IMR-90 (cell line): ENCODE results near the gene SRPK2. TPM values are rescaled to one million over a fixed set of nuclear protein-coding genes. Genes with fewer than 3 reads are reported as not detected.

Experiments
- ATAC-seq: fragments of 200-7000 bp; cut with Tn5 transposase; 2 replicates; pipeline ENCODE4 v1.9.1; 2020; ENCODE audit warnings: low read depth, mild to moderate bottlenecking, moderate library complexity
- BruUV-seq: library from RNA; stranded (reverse); fragments of 400-500 nt; replicated peaks from 2 replicates; lab custom pipeline; 2021; lab: Mats Ljungman, UMichigan
- CTCF ChIA-PET: fragments of 300-600 bp; formaldehyde crosslinking; extraction: SDS; loops from one replicate; lab custom pipeline; 2021; ENCODE audit warnings: antibody characterized with exemption; lab: Yijun Ruan, JAX
- POLR2A ChIA-PET: fragments of 300-600 bp; sonication (Branson Sonifier 250); formaldehyde crosslinking; loops from one replicate; lab custom pipeline; 2022; ENCODE audit warnings: antibody characterized with exemption; ENCODE audit not compliant: unreplicated experiment; lab: Charles Lee
- DNase-seq: peaks from one replicate; pipeline ENCODE4 v3.0.0; 2013
- H2AFZ ChIP-seq: replicated peaks from 2 replicates; pipeline ENCODE3; 2013; ENCODE audit warnings: low read length, mild to moderate bottlenecking; ENCODE audit not compliant: poor library complexity
- H2AK5ac ChIP-seq: 2 replicates; pipeline ENCODE4 v1.6.1; 2013; ENCODE audit warnings: low read depth, low read length, inconsistent platforms
- H2AK9ac ChIP-seq: replicated peaks from 2 replicates; pipeline ENCODE3; 2013; ENCODE audit warnings: mild to moderate bottlenecking, low read depth, low read length, moderate library complexity; ENCODE audit not compliant: poor library complexity
- H2BK120ac ChIP-seq: 2 replicates; pipeline ENCODE4 v1.6.1; 2013; ENCODE audit warnings: low read depth, low read length, inconsistent platforms
- H2BK15ac ChIP-seq: 3 replicates; pipeline ENCODE4 v1.6.1; 2013; ENCODE audit warnings: low read depth, low read length, inconsistent platforms
- H2BK20ac ChIP-seq: 2 replicates; pipeline ENCODE4 v1.6.1; 2013; ENCODE audit warnings: low read depth, mild to moderate bottlenecking, inconsistent platforms, low read length, moderate library complexity
- H2BK5ac ChIP-seq: 2 replicates; pipeline ENCODE4 v1.6.1; 2013; ENCODE audit warnings: mild to moderate bottlenecking, low read depth, low read length, inconsistent platforms; ENCODE audit not compliant: poor library complexity, severe bottlenecking
- H3K14ac ChIP-seq: replicated peaks from 2 replicates; pipeline ENCODE4 v1.6.1; 2013; ENCODE audit warnings: low read depth, low read length, inconsistent platforms
- H3K18ac ChIP-seq: 2 replicates; pipeline ENCODE4 v1.6.1; 2013; ENCODE audit warnings: low read depth, low read length, control low read depth
- H3K23ac ChIP-seq: 2 replicates; pipeline ENCODE4 v1.6.1; 2013; ENCODE audit warnings: low read depth, low read length, inconsistent platforms
- H3K27ac ChIP-seq: 2 replicates; pipeline ENCODE4 v1.5.1; 2013; ENCODE audit warnings: mild to moderate bottlenecking, control low read depth, low read length; ENCODE audit not compliant: insufficient read depth
- H3K27me3 ChIP-seq: 2 replicates; pipeline ENCODE4 v1.6.1; 2013; ENCODE audit warnings: low read length; ENCODE audit not compliant: control insufficient read depth, insufficient read depth
- H3K36me3 ChIP-seq: 2 replicates; pipeline ENCODE4 v1.6.1; 2013; ENCODE audit warnings: low read length, mixed read lengths; ENCODE audit not compliant: control insufficient read depth, insufficient read depth
- H3K4ac ChIP-seq: 2 replicates; pipeline ENCODE4 v1.6.1; 2013; ENCODE audit warnings: low read depth, low read length, inconsistent platforms
- H3K4me1 ChIP-seq: 2 replicates; pipeline ENCODE4 v1.6.1; 2013; ENCODE audit warnings: low read length, mixed read lengths; ENCODE audit not compliant: control insufficient read depth, insufficient read depth
- H3K4me2 ChIP-seq: 2 replicates; pipeline ENCODE4 v1.6.1; 2013; ENCODE audit warnings: low read depth, mild to moderate bottlenecking, control low read depth, low read length, moderate library complexity
- H3K4me3 ChIP-seq: 2 replicates; pipeline ENCODE4 v1.5.1; 2013; ENCODE audit warnings: low read depth, mild to moderate bottlenecking, control low read depth, low read length, moderate library complexity; ENCODE audit not compliant: insufficient read depth
- H3K56ac ChIP-seq: 2 replicates; pipeline ENCODE4 v1.6.1; 2013; ENCODE audit warnings: low read length, inconsistent platforms; ENCODE audit not compliant: insufficient read depth; ENCODE audit errors: extremely low read depth
- H3K79me1 ChIP-seq, 2 experiments: 2 replicates each; pipeline ENCODE4 v1.6.1; 2013; ENCODE audit warnings: low read length in 2 of 2, inconsistent platforms in 1 of 2, low read depth in 1 of 2
- H3K9ac ChIP-seq: 2 replicates; pipeline ENCODE4 v1.6.1; 2013; ENCODE audit warnings: low read depth, low read length, control low read depth
- H3K9me1 ChIP-seq: 2 replicates; pipeline ENCODE4 v1.6.1; 2013; ENCODE audit warnings: low read length, inconsistent platforms; ENCODE audit not compliant: insufficient read depth
- H3K9me3 ChIP-seq: 2 replicates; pipeline ENCODE4 v1.6.1; 2013; ENCODE audit warnings: low read length; ENCODE audit not compliant: control insufficient read depth, insufficient read depth
- H4K20me1 ChIP-seq: 2 replicates; pipeline ENCODE4 v1.6.1; 2013; ENCODE audit warnings: low read length, inconsistent platforms; ENCODE audit not compliant: insufficient read depth
- H4K5ac ChIP-seq: 2 replicates; pipeline ENCODE4 v1.6.1; 2013; ENCODE audit warnings: mild to moderate bottlenecking, low read depth, low read length, control low read depth
- H4K8ac ChIP-seq, 2 experiments: 2 replicates each; pipeline ENCODE4 v1.6.1; 2013; ENCODE audit warnings: low read depth in 2 of 2, low read length in 2 of 2, control low read depth in 1 of 2, inconsistent platforms in 1 of 2
- H4K91ac ChIP-seq: 2 replicates; pipeline ENCODE4 v1.6.1; 2013; ENCODE audit warnings: low read depth, low read length, inconsistent platforms; ENCODE audit not compliant: insufficient read depth
- CEBPB ChIP-seq: IDR thresholded peaks from 2 replicates; pipeline ENCODE4 v1.6.1; 2012; ENCODE audit warnings: low read depth, low read length, improper control_type of control experiment
- CHD1 ChIP-seq: IDR thresholded peaks from 2 replicates; pipeline ENCODE4 v1.6.1; 2012; ENCODE audit warnings: low read depth, low read length, improper control_type of control experiment
- FOS ChIP-seq: fragments of 150-350 bp; IDR thresholded peaks from 2 replicates; pipeline ENCODE4 v1.6.1; 2016; ENCODE audit warnings: low read depth, low read length
- MAFK ChIP-seq: IDR thresholded peaks from 2 replicates; pipeline ENCODE4 v1.6.1; 2012; ENCODE audit warnings: low read depth, low read length, improper control_type of control experiment
- MXI1 ChIP-seq: IDR thresholded peaks from 2 replicates; pipeline ENCODE4 v1.6.1; 2012; ENCODE audit warnings: low read depth, mild to moderate bottlenecking, low read length, moderate library complexity, borderline replicate concordance
- NFE2L2 ChIP-seq: fragments of 150-350 bp; IDR thresholded peaks from 2 replicates; pipeline ENCODE4 v1.6.1; 2016; ENCODE audit warnings: low read depth, mild to moderate bottlenecking, low read length
- RAD21 ChIP-seq: IDR thresholded peaks from 2 replicates; pipeline ENCODE4 v1.6.1; 2012; ENCODE audit warnings: low read length, improper control_type of control experiment
- RCOR1 ChIP-seq: IDR thresholded peaks from 2 replicates; pipeline ENCODE4 v1.6.1; 2012; ENCODE audit warnings: mild to moderate bottlenecking, low read length, improper control_type of control experiment; ENCODE audit not compliant: insufficient replicate concordance
- RFX5 ChIP-seq: IDR thresholded peaks from 2 replicates; pipeline ENCODE4 v1.8.0; 2012; ENCODE audit warnings: low read depth, mild to moderate bottlenecking, low read length, moderate library complexity
- SMC3 ChIP-seq: fragments of 150-350 bp; IDR thresholded peaks from 2 replicates; pipeline ENCODE4 v1.6.1; 2016; ENCODE audit warnings: low read depth, mild to moderate bottlenecking, antibody characterized with exemption, low read length, moderate library complexity
- WGBS, 2 experiments: methylation state at CpG; one replicate each; pipeline versions ENCODE4 v1.1.5 to v1.1.7; 2013; ENCODE audit warnings: missing lambda C conversion rate in 2 of 2; ENCODE audit not compliant: insufficient read length in 1 of 2; ENCODE audit errors: extremely low coverage in 2 of 2; 5-methylcytosine and 5-hydroxymethylcytosine counted together
- dilution Hi-C: fragments of 300-500 bp; cut with HindIII; formaldehyde crosslinking; loops from one replicate; pipeline ENCODE4 v1.14.3; 2018; ENCODE audit warnings: low sequenced_read_pairs; ENCODE audit not compliant: unreplicated experiment
- in situ Hi-C: fragments of 300-500 bp; cut with MboI; formaldehyde crosslinking; loops from 3 replicates; pipeline ENCODE4 v1.14.3; 2019; ENCODE audit warnings: low sequenced_read_pairs, inconsistent platforms, mixed read lengths
- intact Hi-C: fragments of 100-400 bp; cut with micrococcal nuclease; formaldehyde crosslinking; loops from 2 replicates; pipeline ENCODE4 v1.10.0; 2022
- polyA plus RNA-seq, 3 experiments: library from polyadenylated mRNA; depleted of rRNA; stranded (reverse); fragments of >200 nt; gene quantifications; 2 replicates each; pipeline ENCODE4 v1.2.3, GENCODE V29; 2012; ENCODE audit warnings: low replicate concordance in 1 of 3
- total RNA-seq: library from RNA; depleted of rRNA; stranded (reverse); fragments of >200 nt; gene quantifications from 2 replicates; pipeline ENCODE4 v1.2.3, GENCODE V29; 2012
- TF ChIP-seq, protein P1 (sequence below): fragments of 150-350 bp; IDR thresholded peaks from 2 replicates; pipeline ENCODE4 v1.6.1; 2016; ENCODE audit warnings: low read depth, mild to moderate bottlenecking, low read length, moderate library complexity, borderline replicate concordance
- TF ChIP-seq, protein P2 (sequence below): fragments of 150-350 bp; IDR thresholded peaks from 2 replicates; pipeline ENCODE4 v1.6.1; 2017; ENCODE audit warnings: mild to moderate bottlenecking, antibody characterized with exemption, low read length, low read depth

The SRPK2 gene
- total and polyA plus RNA-seq, 2 of the 4 experiments (the other 2 are of a cell fraction), result 13.2 to 33.0 TPM

DNA sequence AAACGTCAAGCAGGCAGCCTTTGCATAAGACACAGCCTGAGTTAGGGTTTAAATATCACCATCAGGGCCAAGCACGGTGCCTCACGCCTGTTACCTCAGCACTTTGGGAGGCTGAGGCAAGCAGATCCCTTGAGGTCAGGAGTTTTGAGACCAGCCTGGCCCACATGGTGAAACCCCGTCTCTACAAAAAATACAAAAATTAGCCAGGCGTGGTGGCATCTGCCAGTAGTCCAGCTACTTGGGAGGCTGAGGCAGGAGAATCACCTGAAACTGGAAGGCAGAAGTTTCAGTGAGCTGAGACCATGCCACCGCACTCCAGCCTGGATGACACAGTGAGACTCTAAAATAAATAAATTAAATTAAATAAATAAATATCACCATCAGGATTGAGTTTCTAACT is 33.0 kb downstream of the SRPK2 start:
- WGBS, 2 experiments, result 92% methylated on average over 2 of the region's 6 CpGs; no CpG with 5 or more reads in 1 of the 2 experiments
- POLR2A ChIA-PET, result no interaction called here

More for the DNA sequence above, 33.0 kb downstream of the SRPK2 start:
- in situ Hi-C loops (no loop called here), dilution Hi-C loops (no loop called here), intact Hi-C loops (no loop called here)
- DNase-seq, result no peak
- H2BK20ac ChIP-seq, result no peak overlapping the region
- H3K9me3 ChIP-seq, result no peaks in the 10 kb centered on the region
- no peak overlapping the region for H2BK5ac ChIP-seq
- TF ChIP-seq, protein P1, sequence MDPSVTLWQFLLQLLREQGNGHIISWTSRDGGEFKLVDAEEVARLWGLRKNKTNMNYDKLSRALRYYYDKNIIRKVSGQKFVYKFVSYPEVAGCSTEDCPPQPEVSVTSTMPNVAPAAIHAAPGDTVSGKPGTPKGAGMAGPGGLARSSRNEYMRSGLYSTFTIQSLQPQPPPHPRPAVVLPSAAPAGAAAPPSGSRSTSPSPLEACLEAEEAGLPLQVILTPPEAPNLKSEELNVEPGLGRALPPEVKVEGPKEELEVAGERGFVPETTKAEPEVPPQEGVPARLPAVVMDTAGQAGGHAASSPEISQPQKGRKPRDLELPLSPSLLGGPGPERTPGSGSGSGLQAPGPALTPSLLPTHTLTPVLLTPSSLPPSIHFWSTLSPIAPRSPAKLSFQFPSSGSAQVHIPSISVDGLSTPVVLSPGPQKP, result no peak
- no peak for TF ChIP-seq FOS
- no peak for TF ChIP-seq RFX5
- TF ChIP-seq RAD21, result no peak
- TF ChIP-seq NFE2L2, result no peak
- no peak for TF ChIP-seq CEBPB
- TF ChIP-seq MXI1, result no peak
- TF ChIP-seq CHD1, result no peak
- TF ChIP-seq, protein P2, sequence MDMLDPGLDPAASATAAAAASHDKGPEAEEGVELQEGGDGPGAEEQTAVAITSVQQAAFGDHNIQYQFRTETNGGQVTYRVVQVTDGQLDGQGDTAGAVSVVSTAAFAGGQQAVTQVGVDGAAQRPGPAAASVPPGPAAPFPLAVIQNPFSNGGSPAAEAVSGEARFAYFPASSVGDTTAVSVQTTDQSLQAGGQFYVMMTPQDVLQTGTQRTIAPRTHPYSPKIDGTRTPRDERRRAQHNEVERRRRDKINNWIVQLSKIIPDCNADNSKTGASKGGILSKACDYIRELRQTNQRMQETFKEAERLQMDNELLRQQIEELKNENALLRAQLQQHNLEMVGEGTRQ, result no peak
- TF ChIP-seq SMC3, result no peak
- TF ChIP-seq MAFK, result no peak
- no peak for TF ChIP-seq RCOR1
- no peak overlapping the region for H4K91ac ChIP-seq
- H3K27ac ChIP-seq, result no peak overlapping the region
- no peak overlapping the region for H3K18ac ChIP-seq
- peaks cover 21% of the 10 kb centered on the region for H3K9me1 ChIP-seq
- H3K23ac ChIP-seq, result no peak overlapping the region
- H2BK120ac ChIP-seq, result no peak overlapping the region
- no peak overlapping the region for H2AK5ac ChIP-seq
- H4K20me1 ChIP-seq, result peaks cover 68% of the 10 kb centered on the region
- no peak overlapping the region for H2AK9ac ChIP-seq
- peaks cover 42 to 77% of the 10 kb centered on the region in 2 experiments for H3K79me1 ChIP-seq
- no peak overlapping the region for H4K5ac ChIP-seq
- H4K8ac ChIP-seq, result no peak overlapping the region
- H3K9ac ChIP-seq, result no peak overlapping the region
- H3K27me3 ChIP-seq, result no peaks in the 10 kb centered on the region
- no peak overlapping the region for H3K14ac ChIP-seq
- no peak overlapping the region for H2BK15ac ChIP-seq
- no peak overlapping the region for H3K4me2 ChIP-seq
- H3K56ac ChIP-seq, result no peak overlapping the region
- no peak overlapping the region for H3K4me3 ChIP-seq
- no peak overlapping the region for H2AFZ ChIP-seq
- no TSS peak for BruUV-seq
- no peaks in the 10 kb centered on the region for H3K36me3 ChIP-seq
- peaks cover 14% of the 10 kb centered on the region for H3K4me1 ChIP-seq
- CTCF ChIA-PET, result no interaction called here
- ATAC-seq, result no peak
- no peak overlapping the region for H3K4ac ChIP-seq
